GM19397 (cell line): ENCODE data around the gene TUNAR.
"Not testable (repeated sequence)": the region's sequence is repeated elsewhere in the genome, so short reads cannot be mapped to it uniquely, and the experiment has no call there.

Source experiments
- ATAC-seq: cut with Tn5 transposase; IDR thresholded peaks from one replicate; pipeline ENCODE4 v1.9.1; 2021; ENCODE audit warnings: mild to moderate bottlenecking, moderate library complexity; ENCODE audit not compliant: unreplicated experiment

The TUNAR gene

DNA sequence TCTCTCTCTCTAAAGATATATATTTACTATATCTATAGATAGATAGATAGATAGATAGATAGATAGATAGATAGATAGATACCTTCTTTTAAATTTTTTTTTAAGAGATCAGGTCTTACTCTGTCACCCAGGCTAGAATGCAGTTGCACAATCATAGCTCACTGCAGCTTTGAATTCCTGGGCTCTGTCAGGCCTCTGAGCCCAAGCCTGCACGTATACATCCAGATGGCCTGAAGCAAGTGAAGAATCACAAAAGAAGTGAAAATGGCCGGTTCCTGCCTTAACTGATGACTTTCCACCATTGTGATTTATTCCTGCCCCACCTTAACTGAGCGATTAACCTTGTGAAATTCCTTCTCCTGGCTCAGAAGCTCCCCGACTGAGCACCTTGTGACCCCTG is 91.4 kb downstream of the TUNAR start:
- ATAC-seq: not testable (repeated sequence)
